22Rv1 (cell line): ENCODE results near the gene PLD1.

Source experiments
- H3K27ac ChIP-seq: fragments of 450-650 bp; 2 replicates; pipeline ENCODE4 v1.5.1; 2017
- CTCF ChIP-seq: fragments of 450-650 bp; IDR thresholded peaks from 2 replicates; pipeline ENCODE4 v1.5.1; 2017; ENCODE audit warnings: mild to moderate bottlenecking
- ZFX ChIP-seq: fragments of 450-650 bp; IDR thresholded peaks from 2 replicates; pipeline ENCODE4 v1.6.1; 2017; ENCODE audit warnings: antibody characterized with exemption, borderline replicate concordance

The PLD1 gene

DNA sequence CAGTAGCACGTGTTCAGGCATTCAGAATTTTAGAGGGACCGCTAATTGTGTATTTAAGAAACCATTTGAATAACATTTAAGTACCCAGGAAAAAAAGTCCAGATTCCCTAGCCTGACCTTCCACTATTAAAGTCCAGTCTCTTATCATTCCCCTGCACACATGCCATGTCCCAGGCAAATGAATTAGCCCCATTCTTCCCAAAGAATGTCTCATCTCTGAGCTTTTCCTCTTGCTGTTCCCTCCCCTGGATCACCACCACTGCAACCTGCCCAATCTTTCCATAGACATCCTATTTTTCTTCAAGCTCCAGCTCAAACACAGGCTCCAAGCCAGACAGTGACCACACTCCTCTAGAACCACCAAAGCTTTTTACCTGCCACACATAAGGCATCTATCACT lies 25.9 kb downstream of the PLD1 start:
- H3K27ac ChIP-seq, result no peak overlapping the region
- TF ChIP-seq CTCF (no peak), ZFX (no peak)

DNA sequence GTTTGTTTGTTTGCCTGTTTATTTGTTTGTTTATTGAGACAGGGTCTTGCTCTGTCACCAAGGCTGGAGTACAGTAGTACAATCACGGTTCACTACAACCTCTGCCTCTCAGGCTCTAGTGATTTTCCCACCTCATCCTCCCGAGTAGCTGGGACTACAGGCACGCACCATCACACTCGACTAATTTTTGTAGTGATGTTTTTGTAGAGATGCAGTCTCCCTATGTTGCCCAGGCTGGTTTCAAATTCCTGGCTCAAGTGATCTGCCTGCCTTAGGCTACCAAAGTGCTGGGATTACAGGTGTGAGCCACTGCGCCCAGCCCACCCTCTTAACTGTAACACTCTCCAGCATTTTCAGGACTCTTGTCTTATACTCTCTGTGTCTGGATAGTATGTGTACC lies 26.7 kb downstream of the PLD1 start:
- TF ChIP-seq ZFX (no peak), CTCF (no peak)
- H3K27ac ChIP-seq, result no peak overlapping the region

GRCh38 chr3:171783086-171783485 lies 27.2 kb downstream of the PLD1 start:
- no peak overlapping the region for H3K27ac ChIP-seq
- TF ChIP-seq ZFX (no peak), CTCF (no peak)

GRCh38 chr3:171782617-171783016 lies 27.7 kb downstream of the PLD1 start:
- no peak overlapping the region for H3K27ac ChIP-seq
- TF ChIP-seq CTCF (no peak), ZFX (no peak)

DNA sequence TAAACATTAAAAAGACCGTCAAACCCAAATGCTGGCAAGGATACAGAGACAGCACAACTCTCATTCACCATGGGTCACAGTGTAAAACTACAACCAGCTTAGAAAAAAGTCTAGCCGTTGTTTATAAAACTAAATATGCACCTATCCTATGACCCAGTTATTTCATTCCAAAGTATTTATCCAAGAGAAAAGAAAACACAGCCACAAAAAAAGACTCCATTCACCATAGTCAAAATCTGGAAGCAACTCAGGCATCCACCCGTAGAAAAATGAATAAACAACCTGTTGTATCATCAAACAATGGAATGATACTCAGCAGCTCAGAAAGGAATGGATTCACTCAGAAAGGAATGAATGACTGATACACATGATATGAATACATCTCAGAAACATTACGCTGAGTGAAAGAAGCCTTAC lies 28.6 kb downstream of the PLD1 start:
- TF ChIP-seq CTCF (no peak), ZFX (no peak)
- H3K27ac ChIP-seq, result no peak overlapping the region

DNA sequence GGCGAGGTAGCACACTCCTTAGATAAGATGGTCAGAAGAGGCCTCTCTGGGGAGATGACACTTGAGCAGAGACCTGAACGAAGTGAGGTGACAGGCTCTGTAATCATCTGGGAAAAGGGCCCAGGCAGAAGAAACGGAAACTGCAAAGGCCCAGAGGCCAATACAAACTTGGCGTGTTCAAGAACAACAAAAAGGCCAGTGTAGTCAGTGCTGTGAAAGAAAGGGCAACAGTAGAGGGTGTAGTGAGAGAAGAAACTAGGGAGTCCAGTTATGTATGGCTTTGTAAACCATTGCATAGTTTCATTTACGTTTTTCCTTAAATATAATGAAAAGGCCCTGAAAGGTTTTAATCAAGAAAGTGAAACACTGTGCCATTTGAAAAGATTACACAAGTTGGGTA lies 31.8 kb downstream of the PLD1 start:
- no peak for TF ChIP-seq CTCF
- no peak for TF ChIP-seq ZFX
- no peak overlapping the region for H3K27ac ChIP-seq

DNA sequence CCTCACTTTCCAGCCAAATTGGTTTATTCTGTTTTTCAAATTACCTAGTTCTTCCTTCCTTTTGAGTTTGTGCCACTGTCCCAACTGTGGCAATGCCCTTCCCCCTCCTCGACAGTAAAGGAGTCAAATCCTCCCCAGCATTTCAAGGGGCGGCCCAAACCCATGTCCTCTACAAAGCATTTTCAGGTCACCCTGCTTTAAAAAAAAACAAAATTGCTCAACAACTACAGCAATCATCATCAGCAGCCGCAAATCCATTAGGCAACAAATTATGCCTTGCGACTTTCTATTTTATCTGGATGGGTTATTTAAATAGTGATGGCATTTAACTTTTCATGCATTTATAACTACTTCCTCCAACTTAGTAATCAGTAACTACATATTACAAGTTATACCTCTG lies 32.7 kb downstream of the PLD1 start:
- no peak overlapping the region for H3K27ac ChIP-seq
- no peak for TF ChIP-seq ZFX
- TF ChIP-seq CTCF, result no peak
